Gastroesophageal sphincter (tissue), 3 donors: ENCODE data around the gene UBL4A.

Source experiments
- CTCF ChIP-seq, 4 experiments: fragments of 200-600 bp in 2 of 4; fragments of 450-650 bp in 2 of 4; sonication (generic) in 1 of 4; IDR thresholded peaks; one replicate each; pipeline ENCODE4 v1.5.1; 2017 to 2019; ENCODE audit warnings: antibody characterized with exemption in 4 of 4, mild to moderate bottlenecking in 2 of 4, moderate library complexity in 2 of 4
- EP300 ChIP-seq: sonication (generic); formaldehyde crosslinking; IDR thresholded peaks from one replicate; pipeline ENCODE4 v1.6.1; 2017; ENCODE audit warnings: antibody characterized with exemption, mild to moderate bottlenecking
- POLR2A ChIP-seq, 2 donors: fragments of 450-650 bp; IDR thresholded peaks; one replicate each; pipeline ENCODE4 v1.6.1; 2017; ENCODE audit warnings: antibody characterized with exemption in 2 of 2, mild to moderate bottlenecking in 2 of 2, moderate library complexity in 1 of 2
- POLR2AphosphoS5 ChIP-seq: sonication (generic); formaldehyde crosslinking; IDR thresholded peaks from one replicate; pipeline ENCODE4 v1.6.1; 2017; ENCODE audit warnings: antibody characterized with exemption

- TF ChIP-seq POLR2AphosphoS5 (no peak), CTCF (IDR thresholded peaks at IDR 0.05) (no peak), POLR2A (IDR thresholded peaks at IDR 0.05) (no peak), EP300 (no peak)
Measured at GRCh38 chrX:154452823-154453222, 33.6 kb downstream of the UBL4A start.
